HepG2 (cell line): Measurements from ENCODE around the gene CRIP1. TPM values are rescaled to one million over a fixed set of nuclear protein-coding genes. Genes with fewer than 3 reads are reported as not detected.

ENCODE experiments used
- HMG20B ChIP-seq: conservative IDR thresholded peaks from 2 replicates; pipeline ENCODE4 v1.6.1; 2016; ENCODE audit warnings: missing genetic modification reagents, missing compliant biosample characterization
- JARID2 ChIP-seq: sonication (generic); formaldehyde crosslinking; IDR thresholded peaks from 2 replicates; pipeline ENCODE4 v1.8.1; 2023; ENCODE audit warnings: missing genetic modification reagents, inconsistent platforms; ENCODE audit not compliant: insufficient replicate concordance
- MTA1 ChIP-seq: sonication (generic); formaldehyde crosslinking; IDR thresholded peaks from 2 replicates; pipeline ENCODE4 v1.4.0; 2020; ENCODE audit warnings: missing genetic modification reagents, mild to moderate bottlenecking, borderline replicate concordance
- MTF2 ChIP-seq: sonication (generic); formaldehyde crosslinking; IDR thresholded peaks from 2 replicates; pipeline ENCODE4 v1.5.0; 2020; ENCODE audit warnings: missing genetic modification reagents, borderline replicate concordance
- MXI1 ChIP-seq: IDR thresholded peaks from 3 replicates; pipeline ENCODE4 v1.6.1; 2012; ENCODE audit warnings: low read depth, low read length, inconsistent platforms, borderline replicate concordance
- RFX5 ChIP-seq: IDR thresholded peaks from 2 replicates; pipeline ENCODE4 v1.6.1; 2011; ENCODE audit warnings: low read depth, low read length, improper control_type of control experiment
- SRF ChIP-seq: IDR thresholded peaks from 2 replicates; pipeline ENCODE4 v1.6.1; 2011; ENCODE audit warnings: mild to moderate bottlenecking, low read depth, low read length, moderate library complexity
- ZC3H13 ChIP-seq: sonication (generic); formaldehyde crosslinking; IDR thresholded peaks from 2 replicates; pipeline ENCODE4 v1.8.1; 2023; ENCODE audit warnings: mild to moderate bottlenecking, missing genetic modification reagents, moderate library complexity
- ZNF441 ChIP-seq: sonication (generic); formaldehyde crosslinking; IDR thresholded peaks from 2 replicates; pipeline ENCODE4 v1.7.0; 2021; ENCODE audit warnings: missing genetic modification reagents, borderline replicate concordance
- ZNF510 ChIP-seq: sonication (generic); formaldehyde crosslinking; IDR thresholded peaks from 2 replicates; pipeline ENCODE4 v1.4.0; 2020; ENCODE audit warnings: low read depth, mild to moderate bottlenecking, missing genetic modification reagents
- ZNF746 ChIP-seq: sonication (generic); formaldehyde crosslinking; IDR thresholded peaks from 2 replicates; pipeline ENCODE4 v1.8.0; 2022; ENCODE audit warnings: mild to moderate bottlenecking, missing genetic modification reagents
- polyA plus RNA-seq, 8 experiments: library from polyadenylated mRNA; depleted of rRNA in 3 of 8; stranded (reverse) in 7 of 8; unstranded in 1 of 8; fragments of >200 nt; fragmentation: Illumina TruSeq in 4 of 8; extraction: Trizol in 4 of 8; gene quantifications; 2 replicates each; pipeline versions ENCODE4 v1.2.1 to v1.2.3, GENCODE V29; 2011 to 2016; ENCODE audit warnings: low read depth in 4 of 8, missing spikeins in 1 of 8, mixed read lengths in 1 of 8; ENCODE audit not compliant: insufficient read depth in 1 of 8
- total RNA-seq, 5 experiments: library from RNA; depleted of rRNA; stranded (reverse); fragments of >200 nt; fragmentation: Illumina TruSeq; extraction: Trizol; gene quantifications; 2 replicates each; pipeline ENCODE4 v1.2.3, GENCODE V29; 2016; ENCODE audit warnings: low read depth in 1 of 5
- TF ChIP-seq, protein P1 (sequence below): sonication (generic); formaldehyde crosslinking; IDR thresholded peaks from 2 replicates; pipeline ENCODE4 v1.5.0; 2020; ENCODE audit warnings: mild to moderate bottlenecking, missing genetic modification reagents, borderline replicate concordance
- TF ChIP-seq, protein P2 (sequence below): sonication (generic); formaldehyde crosslinking; IDR thresholded peaks from 2 replicates; pipeline ENCODE4 v1.4.0; 2020; ENCODE audit warnings: missing genetic modification reagents
- TF ChIP-seq, protein P3 (sequence below): sonication (generic); formaldehyde crosslinking; IDR thresholded peaks from 2 replicates; pipeline ENCODE4 v1.4.0; 2020; ENCODE audit warnings: missing genetic modification reagents
- TF ChIP-seq, protein P4 (sequence below): IDR thresholded peaks from 2 replicates; pipeline ENCODE4 v1.6.1; 2016; ENCODE audit warnings: mild to moderate bottlenecking
- TF ChIP-seq, protein P5 (sequence below): sonication (generic); formaldehyde crosslinking; IDR thresholded peaks from 2 replicates; pipeline ENCODE4 v1.4.0; 2020; ENCODE audit warnings: missing genetic modification reagents, borderline replicate concordance
- TF ChIP-seq, protein P6 (sequence below): sonication (generic); formaldehyde crosslinking; conservative IDR thresholded peaks from 2 replicates; pipeline ENCODE4 v1.4.0; 2020; ENCODE audit warnings: missing genetic modification reagents

Gene CRIP1
- total and polyA plus RNA-seq, 2 of the 13 experiments (the other 11 are each of a cell fraction or from before 2014, with no cell fraction given): 53.9 to 59.5 TPM

DNA sequence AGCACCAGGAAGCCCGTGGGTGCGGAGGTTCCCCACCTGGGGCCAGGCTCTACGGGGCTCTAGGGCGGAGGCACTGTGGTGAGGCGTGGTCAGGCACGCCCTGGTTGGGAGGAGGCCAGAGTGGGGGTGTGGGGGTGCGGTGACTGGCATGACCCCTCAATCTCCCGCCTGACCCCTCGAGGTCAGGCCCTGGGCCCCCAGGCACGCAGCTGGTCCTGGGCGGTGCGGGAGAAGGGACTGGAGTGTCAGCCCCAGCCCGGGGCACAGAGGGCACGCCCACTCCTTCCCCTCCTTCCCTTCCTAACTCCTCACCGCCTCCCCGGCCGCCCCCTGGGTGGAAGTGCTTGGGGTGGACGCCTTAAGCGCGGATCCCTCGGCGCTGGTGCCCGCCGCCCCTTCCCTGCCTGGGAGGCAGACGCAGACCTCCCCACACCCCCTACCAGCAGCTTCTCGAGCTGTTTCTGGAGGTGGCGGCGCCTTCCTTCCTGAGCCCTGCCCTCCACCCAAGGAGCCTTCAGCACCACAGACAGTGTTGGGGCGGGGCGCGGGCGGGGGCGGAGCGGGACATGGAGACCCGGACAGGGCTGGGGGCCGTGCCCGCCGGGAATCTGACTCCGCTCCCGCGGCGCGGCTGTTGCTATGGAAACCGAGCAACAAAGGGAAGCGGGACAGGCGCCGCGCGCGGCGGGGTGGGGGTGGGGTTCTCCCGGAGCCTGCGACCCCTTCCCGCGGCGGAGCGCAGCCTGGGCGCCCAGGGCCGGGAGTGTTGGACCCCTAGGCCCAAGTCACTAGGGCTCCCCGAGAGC, 12.8 kb upstream of the CRIP1 start (continued):
- TF ChIP-seq MTA1 (CRISPR knock-in tag) (no peak), MXI1 (peak; percentile 81; the same call in 2 of the 3 replicates), ZNF441 (CRISPR knock-in tag) (no peak), ZC3H13 (CRISPR knock-in tag) (no peak), MTF2 (CRISPR knock-in tag) (no peak), HMG20B (CRISPR knock-in tag) (no peak), RFX5 (peak; percentile 80; the same call in 1 of the 2 replicates), ZNF746 (CRISPR knock-in tag) (no peak), ZNF510 (CRISPR knock-in tag) (no peak), JARID2 (no peak), SRF (no peak)
- TF ChIP-seq, protein P1, sequence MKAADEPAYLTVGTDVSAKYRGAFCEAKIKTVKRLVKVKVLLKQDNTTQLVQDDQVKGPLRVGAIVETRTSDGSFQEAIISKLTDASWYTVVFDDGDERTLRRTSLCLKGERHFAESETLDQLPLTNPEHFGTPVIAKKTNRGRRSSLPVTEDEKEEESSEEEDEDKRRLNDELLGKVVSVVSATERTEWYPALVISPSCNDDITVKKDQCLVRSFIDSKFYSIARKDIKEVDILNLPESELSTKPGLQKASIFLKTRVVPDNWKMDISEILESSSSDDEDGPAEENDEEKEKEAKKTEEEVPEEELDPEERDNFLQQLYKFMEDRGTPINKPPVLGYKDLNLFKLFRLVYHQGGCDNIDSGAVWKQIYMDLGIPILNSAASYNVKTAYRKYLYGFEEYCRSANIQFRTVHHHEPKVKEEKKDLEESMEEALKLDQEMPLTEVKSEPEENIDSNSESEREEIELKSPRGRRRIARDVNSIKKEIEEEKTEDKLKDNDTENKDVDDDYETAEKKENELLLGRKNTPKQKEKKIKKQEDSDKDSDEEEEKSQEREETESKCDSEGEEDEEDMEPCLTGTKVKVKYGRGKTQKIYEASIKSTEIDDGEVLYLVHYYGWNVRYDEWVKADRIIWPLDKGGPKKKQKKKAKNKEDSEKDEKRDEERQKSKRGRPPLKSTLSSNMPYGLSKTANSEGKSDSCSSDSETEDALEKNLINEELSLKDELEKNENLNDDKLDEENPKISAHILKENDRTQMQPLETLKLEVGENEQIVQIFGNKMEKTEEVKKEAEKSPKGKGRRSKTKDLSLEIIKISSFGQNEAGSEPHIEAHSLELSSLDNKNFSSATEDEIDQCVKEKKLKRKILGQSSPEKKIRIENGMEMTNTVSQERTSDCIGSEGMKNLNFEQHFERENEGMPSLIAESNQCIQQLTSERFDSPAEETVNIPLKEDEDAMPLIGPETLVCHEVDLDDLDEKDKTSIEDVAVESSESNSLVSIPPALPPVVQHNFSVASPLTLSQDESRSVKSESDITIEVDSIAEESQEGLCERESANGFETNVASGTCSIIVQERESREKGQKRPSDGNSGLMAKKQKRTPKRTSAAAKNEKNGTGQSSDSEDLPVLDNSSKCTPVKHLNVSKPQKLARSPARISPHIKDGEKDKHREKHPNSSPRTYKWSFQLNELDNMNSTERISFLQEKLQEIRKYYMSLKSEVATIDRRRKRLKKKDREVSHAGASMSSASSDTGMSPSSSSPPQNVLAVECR: peak; percentile 74
- TF ChIP-seq, protein P2, sequence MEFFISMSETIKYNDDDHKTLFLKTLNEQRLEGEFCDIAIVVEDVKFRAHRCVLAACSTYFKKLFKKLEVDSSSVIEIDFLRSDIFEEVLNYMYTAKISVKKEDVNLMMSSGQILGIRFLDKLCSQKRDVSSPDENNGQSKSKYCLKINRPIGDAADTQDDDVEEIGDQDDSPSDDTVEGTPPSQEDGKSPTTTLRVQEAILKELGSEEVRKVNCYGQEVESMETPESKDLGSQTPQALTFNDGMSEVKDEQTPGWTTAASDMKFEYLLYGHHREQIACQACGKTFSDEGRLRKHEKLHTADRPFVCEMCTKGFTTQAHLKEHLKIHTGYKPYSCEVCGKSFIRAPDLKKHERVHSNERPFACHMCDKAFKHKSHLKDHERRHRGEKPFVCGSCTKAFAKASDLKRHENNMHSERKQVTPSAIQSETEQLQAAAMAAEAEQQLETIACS (CRISPR knock-in tag): no peak
- TF ChIP-seq, protein P3, sequence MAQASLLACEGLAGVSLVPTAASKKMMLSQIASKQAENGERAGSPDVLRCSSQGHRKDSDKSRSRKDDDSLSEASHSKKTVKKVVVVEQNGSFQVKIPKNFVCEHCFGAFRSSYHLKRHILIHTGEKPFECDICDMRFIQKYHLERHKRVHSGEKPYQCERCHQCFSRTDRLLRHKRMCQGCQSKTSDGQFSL (CRISPR knock-in tag): no peak
- TF ChIP-seq, protein P4, sequence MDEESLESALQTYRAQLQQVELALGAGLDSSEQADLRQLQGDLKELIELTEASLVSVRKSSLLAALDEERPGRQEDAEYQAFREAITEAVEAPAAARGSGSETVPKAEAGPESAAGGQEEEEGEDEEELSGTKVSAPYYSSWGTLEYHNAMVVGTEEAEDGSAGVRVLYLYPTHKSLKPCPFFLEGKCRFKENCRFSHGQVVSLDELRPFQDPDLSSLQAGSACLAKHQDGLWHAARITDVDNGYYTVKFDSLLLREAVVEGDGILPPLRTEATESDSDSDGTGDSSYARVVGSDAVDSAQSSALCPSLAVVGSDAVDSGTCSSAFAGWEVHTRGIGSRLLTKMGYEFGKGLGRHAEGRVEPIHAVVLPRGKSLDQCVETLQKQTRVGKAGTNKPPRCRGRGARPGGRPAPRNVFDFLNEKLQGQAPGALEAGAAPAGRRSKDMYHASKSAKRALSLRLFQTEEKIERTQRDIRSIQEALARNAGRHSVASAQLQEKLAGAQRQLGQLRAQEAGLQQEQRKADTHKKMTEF (CRISPR knock-in tag): no peak
- TF ChIP-seq, protein P5, sequence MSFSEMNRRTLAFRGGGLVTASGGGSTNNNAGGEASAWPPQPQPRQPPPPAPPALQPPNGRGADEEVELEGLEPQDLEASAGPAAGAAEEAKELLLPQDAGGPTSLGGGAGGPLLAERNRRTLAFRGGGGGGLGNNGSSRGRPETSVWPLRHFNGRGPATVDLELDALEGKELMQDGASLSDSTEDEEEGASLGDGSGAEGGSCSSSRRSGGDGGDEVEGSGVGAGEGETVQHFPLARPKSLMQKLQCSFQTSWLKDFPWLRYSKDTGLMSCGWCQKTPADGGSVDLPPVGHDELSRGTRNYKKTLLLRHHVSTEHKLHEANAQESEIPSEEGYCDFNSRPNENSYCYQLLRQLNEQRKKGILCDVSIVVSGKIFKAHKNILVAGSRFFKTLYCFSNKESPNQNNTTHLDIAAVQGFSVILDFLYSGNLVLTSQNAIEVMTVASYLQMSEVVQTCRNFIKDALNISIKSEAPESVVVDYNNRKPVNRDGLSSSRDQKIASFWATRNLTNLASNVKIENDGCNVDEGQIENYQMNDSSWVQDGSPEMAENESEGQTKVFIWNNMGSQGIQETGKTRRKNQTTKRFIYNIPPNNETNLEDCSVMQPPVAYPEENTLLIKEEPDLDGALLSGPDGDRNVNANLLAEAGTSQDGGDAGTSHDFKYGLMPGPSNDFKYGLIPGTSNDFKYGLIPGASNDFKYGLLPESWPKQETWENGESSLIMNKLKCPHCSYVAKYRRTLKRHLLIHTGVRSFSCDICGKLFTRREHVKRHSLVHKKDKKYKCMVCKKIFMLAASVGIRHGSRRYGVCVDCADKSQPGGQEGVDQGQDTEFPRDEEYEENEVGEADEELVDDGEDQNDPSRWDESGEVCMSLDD (CRISPR knock-in tag): no peak
- TF ChIP-seq, protein P6, sequence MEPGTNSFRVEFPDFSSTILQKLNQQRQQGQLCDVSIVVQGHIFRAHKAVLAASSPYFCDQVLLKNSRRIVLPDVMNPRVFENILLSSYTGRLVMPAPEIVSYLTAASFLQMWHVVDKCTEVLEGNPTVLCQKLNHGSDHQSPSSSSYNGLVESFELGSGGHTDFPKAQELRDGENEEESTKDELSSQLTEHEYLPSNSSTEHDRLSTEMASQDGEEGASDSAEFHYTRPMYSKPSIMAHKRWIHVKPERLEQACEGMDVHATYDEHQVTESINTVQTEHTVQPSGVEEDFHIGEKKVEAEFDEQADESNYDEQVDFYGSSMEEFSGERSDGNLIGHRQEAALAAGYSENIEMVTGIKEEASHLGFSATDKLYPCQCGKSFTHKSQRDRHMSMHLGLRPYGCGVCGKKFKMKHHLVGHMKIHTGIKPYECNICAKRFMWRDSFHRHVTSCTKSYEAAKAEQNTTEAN (CRISPR knock-in tag): no peak
